HUES6 (cell line): ENCODE data around the gene LARGE1.
"Not testable (repeated sequence)": the region's sequence is repeated elsewhere in the genome, so short reads cannot be mapped to it uniquely, and the experiment has no call there.

Experiments
- H3K27ac ChIP-seq: 2 replicates; pipeline ENCODE4 v1.7.0; 2013; ENCODE audit warnings: low read depth, mild to moderate bottlenecking, low read length, inconsistent platforms
- H3K27me3 ChIP-seq: 2 replicates; pipeline ENCODE4 v1.6.1; 2013; ENCODE audit warnings: low read length; ENCODE audit not compliant: control insufficient read depth, insufficient read depth
- H3K36me3 ChIP-seq: 2 replicates; pipeline ENCODE4 v1.6.1; 2013; ENCODE audit warnings: low read length; ENCODE audit not compliant: control insufficient read depth, insufficient read depth
- H3K4me1 ChIP-seq: 2 replicates; pipeline ENCODE4 v1.6.1; 2013; ENCODE audit warnings: low read length; ENCODE audit not compliant: control insufficient read depth, insufficient read depth
- H3K4me3 ChIP-seq: 2 replicates; pipeline ENCODE4 v1.5.1; 2013; ENCODE audit warnings: low read depth, low read length
- H3K9ac ChIP-seq: one replicate; pipeline ENCODE4 v1.6.1; 2013; ENCODE audit warnings: mild to moderate bottlenecking, low read length
- H3K9me3 ChIP-seq: 2 replicates; pipeline ENCODE4 v1.6.1; 2013; ENCODE audit warnings: low read depth, low read length; ENCODE audit not compliant: control insufficient read depth, insufficient read depth

The LARGE1 gene

DNA sequence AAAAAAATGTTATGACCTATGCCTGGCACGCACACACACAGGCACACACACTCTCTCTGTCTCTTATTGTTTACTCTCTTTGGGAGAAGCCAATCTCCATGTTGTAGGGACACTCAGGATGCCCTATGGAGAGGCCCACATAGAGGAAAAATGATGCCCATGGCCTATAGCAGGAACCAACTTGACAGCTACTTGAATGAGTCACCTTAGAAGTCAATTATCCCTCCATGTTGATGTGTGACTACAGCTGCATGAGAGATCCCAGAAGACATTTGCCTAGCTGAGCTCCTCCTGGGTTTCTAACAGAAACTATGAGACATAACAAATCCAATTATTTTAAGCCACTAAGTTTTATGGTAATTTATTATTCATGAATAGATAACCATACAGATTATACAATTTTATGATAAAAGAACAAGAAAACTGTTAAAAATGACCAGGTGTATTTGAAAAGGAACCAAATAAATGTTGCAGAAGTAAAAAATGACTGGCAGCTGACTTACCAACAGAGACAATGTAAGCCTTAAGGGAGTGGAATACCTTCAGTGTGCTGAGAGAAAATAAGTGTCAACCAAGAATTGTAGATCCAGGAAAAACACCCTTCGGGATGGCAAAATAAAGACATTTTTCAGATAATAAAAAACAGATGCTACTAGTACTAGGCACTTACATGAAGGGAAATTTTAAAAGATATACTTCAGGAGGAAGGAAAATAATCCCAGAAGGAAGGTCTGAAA lies 458.4 kb downstream of the LARGE1 start:
- 0 out of 2 replicates have a peak, but pooled peaks cover 7% of the 10 kb centered on the region for H3K9me3 ChIP-seq
- H3K4me1 ChIP-seq: no peaks in the 10 kb centered on the region
- H3K36me3 ChIP-seq: no peaks in the 10 kb centered on the region
- H3K4me3 ChIP-seq: no peak overlapping the region
- no peak overlapping the region for H3K27ac ChIP-seq
- no peak overlapping the region for H3K9ac ChIP-seq
- no peaks in the 10 kb centered on the region for H3K27me3 ChIP-seq

- not testable (repeated sequence) for H3K9me3 ChIP-seq, H3K36me3 ChIP-seq
These were observed 459.0 kb downstream of the LARGE1 start for GRCh38 chr22:33461245-33461644.

DNA sequence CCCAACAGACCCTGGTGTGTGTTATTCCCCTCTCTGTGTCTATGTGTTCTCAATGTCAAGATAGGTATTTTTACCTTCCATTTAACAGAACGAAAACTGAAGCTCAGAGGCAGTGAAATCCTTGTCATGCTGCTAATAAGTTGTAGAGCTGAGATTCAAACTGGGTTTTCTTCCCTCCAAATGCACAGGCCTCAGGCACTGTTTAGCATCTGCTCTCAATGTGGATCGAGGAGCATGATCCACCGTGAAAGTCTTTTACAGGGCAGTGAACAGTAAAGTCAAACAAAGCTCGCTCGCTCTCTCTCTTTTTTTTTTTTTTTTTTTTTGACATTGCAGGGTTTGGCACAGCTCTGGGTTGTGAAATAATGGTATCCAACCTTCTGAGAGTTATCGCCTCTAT lies 461.1 kb downstream of the LARGE1 start:
- Histone ChIP-seq H3K27me3 (no peaks in the 10 kb centered on the region), H3K27ac (no peak overlapping the region), H3K4me3 (no peak overlapping the region), H3K9ac (no peak overlapping the region), H3K36me3 (no peaks in the 10 kb centered on the region), H3K4me1 (no peaks in the 10 kb centered on the region), H3K9me3 (0 out of 2 replicates have a peak, but pooled peaks cover 7% of the 10 kb centered on the region)

More at GRCh38 chr22:33461245-33461644, 459.0 kb downstream of the LARGE1 start:
- not testable (repeated sequence) for H3K9ac ChIP-seq, H3K27me3 ChIP-seq, H3K4me1 ChIP-seq, H3K27ac ChIP-seq, H3K4me3 ChIP-seq

DNA sequence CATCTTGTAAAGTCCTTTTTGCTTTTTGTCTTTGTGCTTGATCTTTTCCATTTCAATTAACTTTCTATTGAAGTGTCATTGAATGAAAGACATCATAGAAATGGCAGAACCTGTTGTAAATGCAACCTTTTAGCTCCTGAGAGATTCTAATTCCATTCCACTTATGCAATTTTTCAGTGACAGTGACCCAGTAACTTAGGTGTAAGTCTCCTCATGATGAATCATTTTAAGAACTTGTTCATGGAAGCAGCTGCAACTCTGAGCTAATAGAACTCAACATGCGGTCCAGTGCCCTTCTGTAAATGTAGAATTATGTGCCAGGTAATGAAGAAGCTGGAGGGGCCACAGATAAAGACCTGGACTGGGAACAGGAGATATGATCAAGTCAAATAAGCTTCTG lies 463.8 kb downstream of the LARGE1 start:
- Histone ChIP-seq H3K27me3 (no peaks in the 10 kb centered on the region), H3K4me3 (no peak overlapping the region), H3K9me3 (no peaks in the 10 kb centered on the region), H3K36me3 (no peaks in the 10 kb centered on the region), H3K9ac (no peak overlapping the region), H3K4me1 (no peaks in the 10 kb centered on the region), H3K27ac (no peak overlapping the region)

GRCh38 chr22:33455036-33455435 lies 465.2 kb downstream of the LARGE1 start:
- Histone ChIP-seq H3K27me3 (no peaks in the 10 kb centered on the region), H3K4me1 (no peaks in the 10 kb centered on the region), H3K36me3 (no peaks in the 10 kb centered on the region), H3K27ac (no peak overlapping the region), H3K9ac (no peak overlapping the region), H3K9me3 (no peaks in the 10 kb centered on the region), H3K4me3 (no peak overlapping the region)

GRCh38 chr22:33451866-33452469 lies 468.3 kb downstream of the LARGE1 start:
- Histone ChIP-seq H3K9ac (no peak overlapping the region), H3K27me3 (no peaks in the 10 kb centered on the region), H3K9me3 (no peaks in the 10 kb centered on the region), H3K27ac (no peak overlapping the region), H3K4me3 (no peak overlapping the region), H3K4me1 (no peaks in the 10 kb centered on the region), H3K36me3 (no peaks in the 10 kb centered on the region)

DNA sequence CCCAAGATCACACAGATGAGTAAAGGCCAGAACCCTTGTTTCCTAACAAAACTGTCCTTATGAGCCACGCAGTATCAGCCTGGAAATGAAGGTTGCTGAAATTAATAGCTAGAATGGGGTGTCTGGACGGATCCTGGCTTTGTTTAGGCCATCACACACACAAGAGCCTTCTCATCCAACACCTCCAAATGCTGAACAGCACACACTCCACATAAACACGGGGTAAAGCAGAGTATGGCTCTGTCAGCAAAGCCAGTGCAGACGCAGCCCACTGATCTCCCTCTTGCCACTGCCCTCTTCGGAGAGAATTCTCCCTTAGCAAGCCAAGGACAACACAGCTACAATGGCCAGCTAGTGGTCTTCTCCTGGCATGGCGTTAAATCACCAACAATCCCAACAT lies 469.5 kb downstream of the LARGE1 start:
- no peaks in the 10 kb centered on the region for H3K4me1 ChIP-seq
- H3K27me3 ChIP-seq: no peaks in the 10 kb centered on the region
- H3K9me3 ChIP-seq: no peaks in the 10 kb centered on the region
- no peak overlapping the region for H3K9ac ChIP-seq
- no peak overlapping the region for H3K27ac ChIP-seq
- H3K36me3 ChIP-seq: no peaks in the 10 kb centered on the region
- no peak overlapping the region for H3K4me3 ChIP-seq

DNA sequence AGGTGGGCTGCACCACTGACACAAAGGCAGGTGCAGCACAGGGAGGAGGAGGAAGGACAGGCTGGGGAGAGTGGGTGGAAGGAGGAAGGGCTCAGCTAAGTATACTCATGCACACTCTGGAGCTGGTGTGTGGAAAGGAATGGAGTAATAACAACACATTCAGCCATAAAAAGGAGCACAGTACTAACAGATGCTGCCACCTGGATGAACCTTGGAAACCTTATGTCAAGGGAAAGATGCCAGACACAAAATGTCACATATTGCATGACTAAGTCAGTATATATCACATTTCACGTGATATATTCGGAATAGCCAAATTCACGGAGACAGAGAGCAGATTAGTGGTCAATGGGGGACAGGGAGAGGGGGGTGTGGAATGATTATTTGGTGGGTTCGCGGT lies 472.5 kb downstream of the LARGE1 start:
- H3K27me3 ChIP-seq: no peaks in the 10 kb centered on the region
- no peaks in the 10 kb centered on the region for H3K9me3 ChIP-seq
- no peak overlapping the region for H3K9ac ChIP-seq
- H3K27ac ChIP-seq: no peak overlapping the region
- no peaks in the 10 kb centered on the region for H3K4me1 ChIP-seq
- H3K36me3 ChIP-seq: no peaks in the 10 kb centered on the region
- H3K4me3 ChIP-seq: no peak overlapping the region

- H3K27me3 ChIP-seq: no peaks in the 10 kb centered on the region
These were observed 476.6 kb downstream of the LARGE1 start for GRCh38 chr22:33443683-33444082.

GRCh38 chr22:33440756-33441155 lies 479.5 kb downstream of the LARGE1 start:
- Histone ChIP-seq H3K36me3 (no peaks in the 10 kb centered on the region), H3K27ac (no peak overlapping the region), H3K4me1 (peaks cover 23% of the 10 kb centered on the region; the same call in 1 of the 2 replicates), H3K9me3 (no peaks in the 10 kb centered on the region), H3K4me3 (no peak overlapping the region), H3K27me3 (no peaks in the 10 kb centered on the region), H3K9ac (no peak overlapping the region)

More at GRCh38 chr22:33443683-33444082, 476.6 kb downstream of the LARGE1 start:
- no peak overlapping the region for H3K27ac ChIP-seq
- H3K9me3 ChIP-seq: no peaks in the 10 kb centered on the region
- no peak overlapping the region for H3K4me3 ChIP-seq
- H3K9ac ChIP-seq: no peak overlapping the region
- no peaks in the 10 kb centered on the region for H3K4me1 ChIP-seq
- no peaks in the 10 kb centered on the region for H3K36me3 ChIP-seq

DNA sequence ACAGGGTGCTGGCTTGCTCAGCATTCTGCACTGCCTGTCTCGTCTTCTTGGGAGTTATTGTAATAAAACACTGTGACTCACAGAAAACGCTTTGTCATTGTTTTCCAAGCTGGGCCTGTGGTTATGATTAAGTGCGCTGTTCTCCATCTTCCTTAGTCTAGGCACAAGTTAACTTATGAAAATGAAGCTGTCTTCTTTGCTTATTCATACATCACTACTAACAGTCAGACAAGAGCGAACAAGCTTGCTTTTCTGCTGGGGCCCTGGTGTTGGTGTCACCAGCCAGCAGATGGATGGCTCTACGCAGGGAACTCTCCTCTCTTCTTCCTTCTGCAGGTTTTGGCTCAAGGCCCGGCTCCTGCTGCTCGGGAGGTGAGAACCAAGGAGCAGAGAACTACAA lies 482.0 kb downstream of the LARGE1 start:
- Histone ChIP-seq H3K9me3 (no peaks in the 10 kb centered on the region), H3K27ac (no peak overlapping the region), H3K4me3 (no peak overlapping the region)

More for the DNA sequence above, 482.0 kb downstream of the LARGE1 start:
- Histone ChIP-seq H3K27me3 (no peaks in the 10 kb centered on the region), H3K4me1 (peaks cover 23% of the 10 kb centered on the region; the same call in 1 of the 2 replicates), H3K36me3 (no peaks in the 10 kb centered on the region), H3K9ac (no peak overlapping the region)
